Stimulated activated naive B cell treated with anti-CD40 and anti-IgM and Interleukin-4, amounts not matched to agents 10 μg/mL and 1 μg/mL and 100 μg/mL, for 72 hours (primary cell): ENCODE measurements around the gene NELFB.
A peak's percentile ranks its signal among the peaks of the same experiment; 100 is the strongest.

Experiments
- ATAC-seq, 2 donors: fragments of 150-1000 bp; cut with Tn5 transposase; replicated peaks; 2 replicates each; pipeline ENCODE4 v1.10.0; 2021; ENCODE audit warnings: moderate library complexity in 1 of 2
- DNase-seq: peaks from one replicate; pipeline ENCODE4 v3.0.0; 2021
- H3K27ac Mint-ChIP-seq: one replicate; pipeline ENCODE4 v1.8.0; 2022; ENCODE audit warnings: mild to moderate bottlenecking, mixed read lengths
- H3K27me3 Mint-ChIP-seq, 2 donors: one replicate each; pipeline ENCODE4 v1.8.0; 2022; ENCODE audit warnings: mixed read lengths in 2 of 2
- H3K36me3 Mint-ChIP-seq, 2 donors: one replicate each; pipeline ENCODE4 v1.8.0; 2022; ENCODE audit warnings: mixed read lengths in 2 of 2, mild to moderate bottlenecking in 1 of 2
- H3K4me1 Mint-ChIP-seq, 2 donors: one replicate each; pipeline ENCODE4 v1.8.0; 2022; ENCODE audit warnings: mixed read lengths in 2 of 2, mild to moderate bottlenecking in 1 of 2
- H3K4me3 Mint-ChIP-seq, 2 donors: one replicate each; pipeline ENCODE4 v1.8.0; 2022; ENCODE audit warnings: mild to moderate bottlenecking in 2 of 2, mixed read lengths in 2 of 2, moderate library complexity in 1 of 2
- H3K9me3 Mint-ChIP-seq, 2 donors: one replicate each; pipeline ENCODE4 v1.8.0; 2022; ENCODE audit warnings: mixed read lengths in 2 of 2, mild to moderate bottlenecking in 1 of 2

The NELFB gene

DNA sequence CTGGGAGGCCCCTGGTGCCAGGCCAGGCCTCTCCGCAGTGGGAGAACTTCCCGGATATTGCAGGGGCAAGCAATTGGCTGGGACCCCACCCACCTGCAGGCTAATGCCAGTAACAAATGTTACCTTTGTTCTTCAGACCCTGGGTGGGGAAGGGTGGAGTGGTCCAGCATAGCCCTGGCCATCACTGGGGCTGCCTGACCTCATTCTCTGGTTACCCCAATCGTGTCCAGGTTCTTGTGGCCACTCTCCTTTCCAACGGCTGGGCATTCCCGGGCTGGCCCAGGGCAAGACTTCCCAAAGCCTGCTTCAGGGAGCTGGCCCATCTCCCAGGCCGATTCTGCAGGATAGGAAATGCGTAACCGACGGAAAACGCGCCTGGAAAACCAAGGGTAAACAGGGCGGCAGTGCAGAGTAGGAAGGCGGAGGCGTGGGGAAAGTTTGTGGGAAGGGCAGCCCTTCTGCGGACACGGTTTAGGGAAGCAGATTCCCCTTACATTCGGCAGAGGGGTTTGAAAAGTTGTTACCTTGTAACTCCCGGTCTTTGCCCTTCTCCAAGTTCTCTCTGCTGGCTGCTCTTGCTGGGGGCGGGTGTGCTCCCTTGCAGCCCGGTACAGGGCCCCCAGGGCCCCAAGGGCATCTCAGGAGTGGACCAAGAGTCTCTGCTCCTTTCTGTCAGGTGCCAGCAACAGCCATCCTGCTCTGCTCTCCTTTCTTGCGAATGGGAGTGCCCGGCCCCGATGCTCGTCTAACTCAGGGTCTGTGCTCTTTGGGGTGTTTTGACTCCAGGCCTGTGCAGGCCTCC is 43.5 kb downstream of the NELFB start:
- Mint-ChIP-seq H3K9me3 (no peaks in the 10 kb centered on the region), H3K27me3 (peaks cover 31 to 43% of the 10 kb centered on the region in 2 donors), H3K27ac (no peak overlapping the region), H3K4me1 (peaks cover 14 to 32% of the 10 kb centered on the region in 2 donors), H3K36me3 (no peaks in the 10 kb centered on the region), H3K4me3 (no peak overlapping the region)
- ATAC-seq (no peak), DNase-seq (no peak)

DNA sequence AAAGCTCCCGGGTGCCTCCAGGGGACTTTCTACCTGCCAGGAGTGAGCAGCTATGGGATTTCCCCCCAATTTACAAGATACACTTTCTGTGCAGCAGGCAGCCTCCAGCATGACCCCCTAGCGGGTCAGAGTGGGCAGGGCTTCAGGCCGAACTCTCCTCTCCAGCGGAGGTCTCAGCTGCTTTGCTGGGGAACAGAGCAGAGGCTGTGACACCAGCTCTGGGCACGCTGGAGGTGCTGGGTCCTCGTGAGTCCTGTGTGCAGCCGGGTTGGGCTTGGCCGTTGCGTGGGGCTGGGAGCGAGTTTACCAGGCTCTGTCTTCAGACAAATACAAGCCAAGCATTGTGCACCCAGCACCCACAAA is 44.1 kb downstream of the NELFB start:
- Mint-ChIP-seq H3K27ac (no peak overlapping the region), H3K4me3 (no peak overlapping the region), H3K36me3 (no peaks in the 10 kb centered on the region), H3K4me1 (peaks cover 14 to 35% of the 10 kb centered on the region in 2 donors), H3K27me3 (peaks cover 28 to 41% of the 10 kb centered on the region in 2 donors), H3K9me3 (no peaks in the 10 kb centered on the region)
- DNase-seq (no peak), ATAC-seq (no peak)

DNA sequence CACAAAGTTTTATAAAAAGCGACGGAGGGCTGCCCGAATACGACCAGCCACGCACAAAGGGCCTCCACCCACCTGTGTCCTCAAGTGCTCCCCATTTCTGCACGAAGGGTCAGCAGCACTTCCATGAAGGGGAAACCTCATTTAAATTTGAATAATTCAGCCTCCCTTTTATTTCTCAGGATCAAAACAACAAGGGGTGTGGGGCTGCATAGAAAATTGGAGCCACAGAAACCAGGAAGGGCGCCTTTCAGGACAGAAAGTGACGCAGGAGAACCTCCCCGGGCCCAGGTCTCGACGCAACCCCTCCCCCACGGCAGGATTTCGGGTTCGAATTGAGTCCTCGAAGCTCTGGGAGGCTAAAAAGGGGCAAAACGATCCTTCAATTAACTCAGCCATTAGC is 44.8 kb downstream of the NELFB start:
- H3K27ac Mint-ChIP-seq = no peak overlapping the region
- H3K4me3 Mint-ChIP-seq = peak overlapping the region in 1 of 2 donors; percentile 50
- H3K9me3 Mint-ChIP-seq = no peaks in the 10 kb centered on the region
- peaks cover 24 to 34% of the 10 kb centered on the region in 2 donors for H3K27me3 Mint-ChIP-seq
- no peaks in the 10 kb centered on the region for H3K36me3 Mint-ChIP-seq
- DNase-seq (no peak), ATAC-seq (no peak)
- peaks cover 12 to 32% of the 10 kb centered on the region in 2 donors for H3K4me1 Mint-ChIP-seq

DNA sequence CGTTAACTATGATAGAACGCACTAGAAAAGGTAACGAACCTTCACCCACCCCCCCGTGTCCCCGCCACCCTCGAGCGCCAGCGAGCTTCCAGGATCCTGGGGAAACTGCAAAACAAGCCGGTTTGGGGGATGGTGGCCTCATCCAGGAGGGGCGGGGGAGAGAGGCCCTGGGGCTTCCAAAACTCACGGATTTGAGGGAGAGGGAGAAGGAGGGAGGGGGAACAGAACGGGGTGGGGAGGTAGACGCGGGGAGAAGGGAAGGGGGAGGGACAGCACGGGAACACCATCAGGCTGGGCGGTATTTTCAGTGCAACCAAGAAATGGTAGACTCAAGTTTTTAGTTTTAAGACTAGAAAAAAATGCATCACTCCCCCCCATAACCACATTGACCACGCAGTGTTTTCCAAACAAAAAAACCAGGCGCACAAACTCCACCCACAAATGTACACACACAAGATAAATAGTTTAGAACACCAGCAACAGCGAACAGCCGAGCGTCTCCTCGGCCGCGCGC is 45.5 kb downstream of the NELFB start:
- Mint-ChIP-seq H3K27me3 (peaks cover 24 to 37% of the 10 kb centered on the region in 2 donors), H3K4me3 (peak overlapping the region; percentile 78 to 82), H3K27ac (peak overlapping the region; percentile 76), H3K36me3 (no peaks in the 10 kb centered on the region), H3K4me1 (peaks cover 15 to 38% of the 10 kb centered on the region in 2 donors), H3K9me3 (no peaks in the 10 kb centered on the region)
- no peak for ATAC-seq
- no peak for DNase-seq

DNA sequence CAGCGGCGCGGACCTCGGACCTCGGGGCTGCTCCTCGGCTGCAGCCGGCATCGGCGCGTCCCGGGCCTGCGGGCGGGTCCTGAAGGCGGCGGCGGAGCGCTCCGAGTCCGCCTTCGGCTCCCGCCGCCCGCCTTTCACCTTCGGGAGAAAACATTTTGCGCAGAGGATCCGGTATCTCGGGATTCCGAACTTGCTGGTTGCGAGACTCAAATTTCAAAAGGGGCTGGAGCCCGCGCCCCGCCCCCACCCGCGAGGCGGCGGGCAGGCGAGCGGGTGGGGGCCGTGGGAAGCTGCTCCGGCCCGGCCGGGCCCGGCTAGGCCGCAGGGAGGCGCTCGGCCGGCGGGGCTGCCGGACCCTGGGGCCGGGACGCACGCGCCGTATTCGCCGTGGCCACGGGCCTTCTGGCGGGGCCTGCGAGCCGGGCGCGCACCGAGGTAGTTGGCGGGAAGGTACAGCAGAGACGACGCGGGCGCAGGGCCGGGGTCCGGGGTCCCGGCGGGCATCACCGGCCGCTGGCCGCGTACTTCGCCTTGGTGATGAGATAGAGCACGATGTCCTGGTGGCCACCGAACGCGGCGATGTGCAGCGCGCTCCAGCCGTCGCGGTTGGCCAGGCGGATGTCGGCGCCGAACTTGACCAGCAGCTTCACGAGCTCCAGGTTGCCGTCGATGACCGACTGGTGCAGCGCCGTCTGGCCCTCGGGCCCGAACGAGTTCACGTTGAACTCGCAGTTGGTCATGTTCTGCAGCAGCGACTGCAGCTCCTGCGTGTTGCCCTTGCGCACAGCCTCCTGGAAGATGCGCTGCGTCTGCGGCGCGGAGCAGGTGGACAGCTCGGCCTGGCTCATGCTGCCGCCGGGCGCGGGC is 46.2 kb downstream of the NELFB start:
- Mint-ChIP-seq H3K27me3 (peaks cover 24 to 40% of the 10 kb centered on the region in 2 donors), H3K4me1 (peaks cover 15 to 41% of the 10 kb centered on the region in 2 donors), H3K36me3 (no peaks in the 10 kb centered on the region), H3K27ac (peak overlapping the region; percentile 79), H3K9me3 (no peaks in the 10 kb centered on the region), H3K4me3 (peak overlapping the region; percentile 78 to 82)
- ATAC-seq (peak; percentile 20 to 26), DNase-seq (no peak)

DNA sequence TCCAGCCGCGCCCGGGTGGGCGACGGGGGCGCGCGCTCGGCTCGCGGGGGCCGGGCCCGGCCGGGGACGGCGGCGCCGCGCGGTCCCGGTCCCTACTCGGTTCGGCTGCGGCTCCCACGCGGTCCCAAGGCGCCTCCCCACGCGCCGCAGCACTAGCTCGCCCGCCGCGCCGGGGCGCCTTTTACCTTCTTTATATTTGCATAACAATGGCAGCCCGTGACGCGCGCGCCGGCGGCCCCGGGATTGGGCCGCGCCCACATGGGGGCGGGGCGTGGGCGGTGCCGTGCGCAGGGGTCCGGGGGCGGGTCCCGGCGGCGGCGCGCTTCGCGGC is 47.0 kb downstream of the NELFB start, which contains the start of gene NRARP:
NRARP (minus strand) TSS at position 154 of the 331 bp plus-strand sequence. CDS start 343 bp downstream, outside the sequence.
- no peaks in the 10 kb centered on the region for H3K36me3 Mint-ChIP-seq
- peak; percentile 79 to 82 for ATAC-seq
- H3K4me1 Mint-ChIP-seq = peaks cover 10 to 41% of the 10 kb centered on the region in 2 donors
- peak; percentile 85 for DNase-seq
- H3K27ac Mint-ChIP-seq = peak within 1 kb of the TSS; percentile 79
- peak within 1 kb of the TSS; percentile 78 to 82 for H3K4me3 Mint-ChIP-seq
- H3K27me3 Mint-ChIP-seq = peaks cover 17 to 40% of the 10 kb centered on the region in 2 donors
- H3K9me3 Mint-ChIP-seq = no peaks in the 10 kb centered on the region

DNA sequence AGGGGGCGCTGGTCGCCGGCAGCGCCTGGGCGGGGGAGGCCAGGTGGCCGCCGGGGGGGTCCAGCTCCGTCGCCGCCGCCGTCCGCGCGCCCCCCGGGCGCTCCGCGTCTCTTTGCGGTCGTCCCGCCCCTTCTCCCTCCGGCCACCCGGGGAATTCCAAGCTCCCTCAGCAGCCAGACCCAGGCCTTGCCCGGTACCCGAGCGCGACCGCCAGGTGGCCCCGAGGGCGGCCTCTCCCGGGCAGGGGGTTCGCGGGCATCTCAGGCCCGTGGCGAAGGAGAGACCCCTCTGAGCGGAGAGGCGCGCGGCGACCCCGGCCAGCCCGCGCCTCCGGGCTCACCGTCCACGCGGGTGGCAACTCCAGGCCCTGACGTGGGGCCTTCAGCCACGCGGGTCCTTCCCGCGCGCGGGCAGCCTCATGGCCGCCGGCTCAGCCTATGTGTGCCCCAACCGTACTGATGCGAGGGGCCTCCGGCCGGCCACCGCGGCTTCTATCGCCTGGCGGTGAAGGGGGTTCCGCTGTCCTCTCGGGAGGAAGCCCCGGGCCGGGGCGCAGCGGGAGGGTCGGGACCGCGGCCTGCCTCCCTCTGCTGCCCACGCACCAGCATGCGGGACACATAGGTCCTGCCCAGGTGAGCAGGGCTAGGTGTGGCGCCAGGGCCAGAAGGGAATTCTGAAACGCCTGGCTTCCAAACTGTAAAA is 47.5 kb downstream of the NELFB start:
- ATAC-seq = peak; percentile 74 to 75
- peak overlapping the region; percentile 31 for H3K27ac Mint-ChIP-seq
- no peak for DNase-seq
- peak overlapping the region in 1 of 2 donors; percentile 69 for H3K4me3 Mint-ChIP-seq
- peaks cover 11 to 43% of the 10 kb centered on the region in 2 donors for H3K4me1 Mint-ChIP-seq
- H3K9me3 Mint-ChIP-seq = no peaks in the 10 kb centered on the region
- peaks cover 13 to 40% of the 10 kb centered on the region in 2 donors for H3K27me3 Mint-ChIP-seq
- H3K36me3 Mint-ChIP-seq = no peaks in the 10 kb centered on the region

DNA sequence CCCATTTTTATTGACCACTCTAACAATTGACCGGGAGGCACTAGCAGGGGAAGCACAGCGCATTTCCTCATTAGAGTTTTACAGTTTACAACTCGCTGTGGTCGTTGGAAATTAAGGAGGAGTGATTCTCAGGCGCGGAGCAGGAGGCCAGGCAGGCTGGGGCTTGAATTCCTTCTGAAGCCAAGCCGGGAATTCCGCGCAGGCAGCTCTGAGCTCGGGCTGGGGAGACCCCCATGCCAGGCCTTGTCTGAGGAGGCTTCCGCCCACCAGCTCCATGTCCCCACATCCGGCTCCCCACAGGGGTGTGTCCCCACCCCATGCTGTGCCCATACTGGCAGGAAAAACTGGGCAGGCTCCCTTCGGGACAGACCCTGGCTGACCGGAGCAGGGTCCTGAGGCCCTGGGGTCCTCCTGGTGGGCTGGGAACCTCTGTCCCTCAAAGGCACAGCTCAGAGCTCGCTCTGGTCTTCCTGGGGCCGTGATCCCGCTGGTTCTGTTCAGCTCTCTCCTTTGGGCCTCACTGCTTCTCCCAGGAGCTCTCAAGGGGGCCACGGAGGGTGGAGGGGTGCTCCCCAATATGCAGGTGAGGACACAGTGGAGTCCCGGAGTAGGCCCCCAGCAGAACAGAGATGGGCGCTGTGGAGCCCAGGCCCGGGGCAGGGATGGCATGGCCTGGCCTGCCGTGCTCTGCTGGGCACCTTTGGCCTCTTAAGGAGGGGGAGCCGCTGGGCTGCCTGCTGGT is 48.2 kb downstream of the NELFB start:
- peaks cover 13 to 35% of the 10 kb centered on the region in 2 donors for H3K27me3 Mint-ChIP-seq
- peak overlapping the region; percentile 31 for H3K27ac Mint-ChIP-seq
- no peaks in the 10 kb centered on the region for H3K36me3 Mint-ChIP-seq
- H3K4me1 Mint-ChIP-seq = peaks cover 11 to 46% of the 10 kb centered on the region in 2 donors
- ATAC-seq = no peak
- peak overlapping the region; percentile 28 to 60 for H3K4me3 Mint-ChIP-seq
- DNase-seq = no peak
- H3K9me3 Mint-ChIP-seq = no peaks in the 10 kb centered on the region

DNA sequence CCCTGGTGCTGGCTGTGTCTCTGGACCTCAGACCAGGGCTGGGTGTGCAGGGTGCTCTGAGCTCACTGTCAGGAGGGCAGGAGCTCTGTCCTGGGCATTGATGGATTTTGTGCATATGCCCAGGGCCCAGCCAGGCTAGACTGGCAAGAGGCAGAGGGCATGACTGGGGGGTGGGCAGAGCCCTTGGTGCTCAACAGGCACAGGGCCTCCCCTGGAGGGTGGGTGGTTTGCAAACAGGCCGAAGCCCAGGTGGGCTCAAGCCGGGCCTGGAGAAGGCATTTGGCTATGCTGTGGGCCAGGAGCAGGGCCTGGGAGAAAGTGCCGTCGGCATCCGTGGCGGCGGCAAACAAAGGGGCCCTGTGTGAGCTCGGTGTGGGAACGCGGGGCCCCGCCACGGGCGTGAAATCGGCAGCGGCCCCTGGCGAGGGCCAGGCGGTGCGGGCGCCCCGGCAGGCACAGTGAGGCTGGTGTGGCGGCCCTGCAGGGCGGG is 48.8 kb downstream of the NELFB start:
- Mint-ChIP-seq H3K36me3 (no peaks in the 10 kb centered on the region), H3K4me3 (no peak overlapping the region), H3K27ac (peak overlapping the region; percentile 25), H3K4me1 (peaks cover 11 to 46% of the 10 kb centered on the region in 2 donors), H3K9me3 (no peaks in the 10 kb centered on the region), H3K27me3 (peaks cover 8 to 29% of the 10 kb centered on the region in 2 donors)
- no peak for DNase-seq
- ATAC-seq = no peak

DNA sequence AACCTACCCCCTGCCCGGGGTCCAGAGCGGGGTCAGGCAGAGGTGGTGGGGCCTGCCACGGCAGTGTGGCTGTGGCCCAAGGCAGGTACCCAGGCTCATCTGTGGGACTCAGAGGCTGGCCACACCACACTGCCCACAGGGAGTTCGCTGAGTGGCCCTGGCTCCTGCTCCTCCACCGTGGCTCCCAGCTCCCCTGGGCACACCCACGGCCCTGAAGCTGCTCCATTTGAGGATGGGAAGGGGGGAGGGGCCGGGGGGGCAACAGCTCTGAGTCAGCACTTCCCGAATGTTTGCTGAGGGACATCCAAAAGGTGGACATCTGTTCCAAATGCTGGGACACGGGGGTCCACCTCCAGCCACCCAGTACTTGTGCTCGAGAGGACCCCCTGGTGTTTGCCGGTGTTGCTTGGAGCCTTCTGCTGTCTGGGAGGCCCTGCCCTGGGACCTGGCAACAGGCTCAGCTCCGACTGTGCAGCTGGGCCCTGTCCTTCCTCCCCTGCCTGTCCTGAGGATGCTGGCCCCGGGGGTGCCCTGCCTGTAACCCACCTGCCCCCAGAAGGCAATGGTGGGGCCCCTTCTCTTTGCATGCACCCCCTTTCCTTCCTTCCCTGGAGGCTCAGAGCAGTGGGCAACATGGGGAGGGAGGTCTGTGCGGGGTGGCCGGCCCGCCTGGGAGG is 49.4 kb downstream of the NELFB start:
- DNase-seq (no peak), ATAC-seq (no peak)
- Mint-ChIP-seq H3K4me1 (peaks cover 11 to 46% of the 10 kb centered on the region in 2 donors), H3K36me3 (no peaks in the 10 kb centered on the region), H3K9me3 (no peaks in the 10 kb centered on the region), H3K27me3 (peaks cover 8 to 24% of the 10 kb centered on the region in 2 donors), H3K4me3 (no peak overlapping the region), H3K27ac (no peak overlapping the region)

DNA sequence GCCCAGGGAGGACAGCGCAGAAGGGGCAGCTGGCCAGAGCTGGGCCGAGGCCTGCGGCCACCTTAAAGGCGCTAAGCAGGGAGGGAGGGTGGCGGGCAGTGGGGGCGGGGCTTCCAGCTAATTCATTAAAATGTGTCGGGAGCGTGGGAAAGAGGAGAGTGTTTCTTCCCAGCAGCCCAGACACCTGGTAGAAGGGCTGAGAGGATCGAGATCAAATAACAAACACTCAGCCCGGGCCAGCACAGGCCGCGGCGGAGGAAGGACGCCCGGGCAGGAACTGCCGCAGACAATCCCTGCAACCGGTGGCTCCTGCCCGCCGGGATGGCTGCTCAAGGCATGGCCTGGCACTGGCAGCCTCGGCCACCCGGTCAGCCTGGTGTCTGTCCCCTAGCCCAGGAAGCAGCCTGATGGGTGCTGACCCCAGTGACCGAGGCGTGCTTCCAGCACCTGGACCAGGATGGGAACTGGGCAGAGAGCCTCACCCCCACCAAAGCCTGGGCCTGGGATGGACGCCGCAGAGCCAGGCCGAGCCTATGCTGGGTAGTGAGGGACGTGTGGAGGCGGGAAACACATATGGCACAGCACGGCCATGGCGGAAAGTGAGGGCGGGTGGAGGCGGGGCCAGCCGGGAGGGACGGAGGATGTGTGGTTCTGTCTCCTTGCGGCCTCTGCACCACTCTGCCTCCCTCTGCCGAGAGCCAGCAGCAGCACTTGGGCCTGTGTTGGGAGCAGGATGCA is 50.1 kb downstream of the NELFB start:
- Mint-ChIP-seq H3K27me3 (peaks cover 4 to 24% of the 10 kb centered on the region in 2 donors), H3K4me3 (peak overlapping the region in 1 of 2 donors; percentile 44), H3K4me1 (peaks cover 11 to 46% of the 10 kb centered on the region in 2 donors), H3K27ac (peak overlapping the region; percentile 42), H3K36me3 (no peaks in the 10 kb centered on the region), H3K9me3 (no peaks in the 10 kb centered on the region)
- DNase-seq (no peak), ATAC-seq (peak; percentile 31 to 45)

DNA sequence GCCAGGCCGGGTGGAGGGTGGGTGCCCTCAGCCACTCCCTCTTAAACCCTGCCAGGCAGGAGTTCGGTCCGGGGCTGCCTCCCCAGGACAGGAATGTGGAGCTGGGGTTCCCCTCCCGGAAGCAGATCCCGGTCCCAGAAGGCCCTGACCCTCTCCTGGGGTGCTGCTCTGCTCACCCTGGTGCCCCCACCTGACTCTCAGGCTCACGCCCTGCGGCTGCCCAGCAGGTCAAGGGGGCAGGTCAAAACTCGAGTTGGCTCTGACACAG is 50.6 kb downstream of the NELFB start:
- H3K27ac Mint-ChIP-seq = no peak overlapping the region
- H3K4me3 Mint-ChIP-seq = no peak overlapping the region
- H3K27me3 Mint-ChIP-seq = peaks cover 2 to 24% of the 10 kb centered on the region in 2 donors
- no peaks in the 10 kb centered on the region for H3K9me3 Mint-ChIP-seq
- H3K36me3 Mint-ChIP-seq = no peaks in the 10 kb centered on the region
- DNase-seq (no peak), ATAC-seq (no peak)
- peaks cover 9 to 42% of the 10 kb centered on the region in 2 donors for H3K4me1 Mint-ChIP-seq
